ENCODE measurements around the gene COL6A1.

COL6A1 gene

DNA sequence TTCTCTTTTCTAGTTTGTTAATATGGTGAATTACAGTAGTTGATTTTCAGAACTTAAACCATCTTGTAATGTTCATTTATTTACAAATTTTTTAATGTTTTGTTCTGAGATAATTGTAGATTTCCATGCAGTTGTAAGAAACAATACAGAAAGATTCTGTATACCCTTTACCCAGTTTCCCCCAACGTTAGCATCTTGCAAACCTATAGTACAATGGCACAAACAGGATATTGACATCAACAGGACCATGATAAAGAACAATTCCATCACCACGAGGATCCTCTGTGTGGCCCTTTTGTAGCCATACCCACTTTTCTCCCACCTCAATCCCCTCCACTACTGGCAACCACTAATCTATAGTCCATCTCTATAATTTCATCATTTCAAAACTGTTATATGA lies 33.3 kb downstream of the COL6A1 start:
- H3K4me2 ChIP-seq (ENCODE audit: low read length): no peak overlapping the region
- H3F3A ChIP-seq (ENCODE audit: insufficient read depth, low read length): no peaks in the 10 kb centered on the region
- H3K4me1 ChIP-seq (ENCODE audit: insufficient read depth, low read length, severe bottlenecking): no peaks in the 10 kb centered on the region
- H3K27ac ChIP-seq (ENCODE audit: low read depth, low read length, poor library complexity, severe bottlenecking): no peak overlapping the region
- no peaks in the 10 kb centered on the region for H3K9me3 ChIP-seq (ENCODE audit: low read length)
- no peaks in the 10 kb centered on the region for H3K79me2 ChIP-seq (ENCODE audit: insufficient read depth, low read length)
- no peak overlapping the region for H2AFZ ChIP-seq (ENCODE audit: low read length)
- H3K27me3 ChIP-seq (ENCODE audit: insufficient read depth, low read length): no peaks in the 10 kb centered on the region
- no peak overlapping the region for H3K9ac ChIP-seq (ENCODE audit: low read length)
- TF ChIP-seq CTCF (IDR thresholded peaks at IDR 0.05; ENCODE audit: low read length) (no peak), EZH2 (IDR thresholded peaks at IDR 0.05; ENCODE audit: borderline replicate concordance, low read length) (no peak)
- H3K36me3 ChIP-seq (ENCODE audit: insufficient read depth, low read length): no peaks in the 10 kb centered on the region
- no peak overlapping the region for H3K4me3 ChIP-seq (ENCODE audit: low read depth, low read length, poor library complexity, severe bottlenecking)
- no peaks in the 10 kb centered on the region for H4K20me1 ChIP-seq (ENCODE audit: insufficient read depth, low read length)
- no peaks in the 10 kb centered on the region for H3K9me2 ChIP-seq (ENCODE audit: low read depth, low read length)

DNA sequence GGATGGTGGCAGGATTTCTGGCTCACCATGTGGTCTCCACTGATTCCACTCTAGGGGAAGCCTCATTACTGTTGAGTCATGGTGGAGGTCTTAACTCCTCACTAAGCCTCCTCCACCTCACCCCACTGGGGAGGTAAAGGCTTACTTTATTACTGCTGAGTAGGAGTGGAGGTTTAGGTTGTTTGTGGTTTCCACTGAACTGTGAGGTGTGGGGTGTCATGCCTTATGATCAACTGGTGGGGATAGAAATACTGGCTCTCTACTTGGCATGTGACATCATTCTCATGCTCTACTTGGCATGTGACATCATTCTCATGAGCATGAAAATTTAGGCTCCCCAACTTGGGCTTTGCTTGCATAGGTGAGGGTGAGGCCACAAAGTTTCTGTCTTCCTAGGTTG lies 35.6 kb downstream of the COL6A1 start:
- H3K9me2 ChIP-seq (ENCODE audit: low read depth, low read length): no peaks in the 10 kb centered on the region
- no peak overlapping the region for H3K9ac ChIP-seq (ENCODE audit: low read length)
- H3K36me3 ChIP-seq (ENCODE audit: insufficient read depth, low read length): no peaks in the 10 kb centered on the region
- H3K27me3 ChIP-seq (ENCODE audit: insufficient read depth, low read length): no peaks in the 10 kb centered on the region
- H3K4me2 ChIP-seq (ENCODE audit: low read length): no peak overlapping the region
- H3K79me2 ChIP-seq (ENCODE audit: insufficient read depth, low read length): no peaks in the 10 kb centered on the region
- H3F3A ChIP-seq (ENCODE audit: insufficient read depth, low read length): no peaks in the 10 kb centered on the region
- no peak overlapping the region for H3K27ac ChIP-seq (ENCODE audit: low read depth, low read length, poor library complexity, severe bottlenecking)
- no peak overlapping the region for H3K4me3 ChIP-seq (ENCODE audit: low read depth, low read length, poor library complexity, severe bottlenecking)
- no peak for TF ChIP-seq EZH2 (IDR thresholded peaks at IDR 0.05; ENCODE audit: borderline replicate concordance, low read length)
- no peak for TF ChIP-seq CTCF (IDR thresholded peaks at IDR 0.05; ENCODE audit: low read length)
- H2AFZ ChIP-seq (ENCODE audit: low read length): no peak overlapping the region
- no peaks in the 10 kb centered on the region for H3K9me3 ChIP-seq (ENCODE audit: low read length)
- H4K20me1 ChIP-seq (ENCODE audit: insufficient read depth, low read length): no peaks in the 10 kb centered on the region
- H3K4me1 ChIP-seq (ENCODE audit: insufficient read depth, low read length, severe bottlenecking): no peaks in the 10 kb centered on the region

DNA sequence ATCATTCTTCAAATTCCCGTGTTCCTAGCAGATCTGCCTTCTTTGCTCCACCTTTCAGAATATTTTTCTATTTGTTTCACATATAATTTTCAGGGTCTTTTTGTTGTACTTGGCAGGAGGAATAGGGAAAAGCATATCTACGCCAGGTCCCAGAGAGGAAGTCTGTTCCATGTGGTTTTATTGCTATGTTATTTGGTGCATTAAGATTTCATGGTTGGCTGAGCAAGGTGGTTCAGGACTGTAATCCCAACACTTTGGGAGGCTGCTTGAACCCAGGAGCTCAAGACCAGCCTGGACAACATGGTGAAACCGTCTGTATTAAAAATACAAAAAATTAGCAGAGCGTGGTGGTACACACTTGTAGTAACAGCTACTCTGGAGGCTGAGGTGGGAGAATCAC lies 36.1 kb downstream of the COL6A1 start:
- Histone ChIP-seq H3F3A (ENCODE audit: insufficient read depth, low read length) (no peaks in the 10 kb centered on the region), H3K4me2 (ENCODE audit: low read length) (no peak overlapping the region)
- TF ChIP-seq CTCF (IDR thresholded peaks at IDR 0.05; ENCODE audit: low read length) (no peak), EZH2 (IDR thresholded peaks at IDR 0.05; ENCODE audit: borderline replicate concordance, low read length) (no peak)

More for the DNA sequence above, 36.1 kb downstream of the COL6A1 start:
- H2AFZ ChIP-seq (ENCODE audit: low read length): no peak overlapping the region
- no peaks in the 10 kb centered on the region for H3K9me2 ChIP-seq (ENCODE audit: low read depth, low read length)
- H3K27me3 ChIP-seq (ENCODE audit: insufficient read depth, low read length): no peaks in the 10 kb centered on the region
- no peaks in the 10 kb centered on the region for H4K20me1 ChIP-seq (ENCODE audit: insufficient read depth, low read length)
- no peaks in the 10 kb centered on the region for H3K4me1 ChIP-seq (ENCODE audit: insufficient read depth, low read length, severe bottlenecking)
- no peak overlapping the region for H3K4me3 ChIP-seq (ENCODE audit: low read depth, low read length, poor library complexity, severe bottlenecking)
- H3K27ac ChIP-seq (ENCODE audit: low read depth, low read length, poor library complexity, severe bottlenecking): no peak overlapping the region
- H3K9me3 ChIP-seq (ENCODE audit: low read length): no peaks in the 10 kb centered on the region
- H3K79me2 ChIP-seq (ENCODE audit: insufficient read depth, low read length): no peaks in the 10 kb centered on the region
- H3K36me3 ChIP-seq (ENCODE audit: insufficient read depth, low read length): no peaks in the 10 kb centered on the region
- H3K9ac ChIP-seq (ENCODE audit: low read length): no peak overlapping the region
